A673 (cell line): ENCODE measurements around the gene FGD6. TPM values are rescaled to one million over a fixed set of nuclear protein-coding genes. Genes with fewer than 3 reads are reported as not detected.
"Not testable (repeated sequence)": the region's sequence is repeated elsewhere in the genome, so short reads cannot be mapped to it uniquely, and the experiment has no call there.

Experiments used
- BruUV-seq: library from RNA; stranded (reverse); fragments of 400-500 nt; replicated peaks from 2 replicates; lab custom pipeline; 2021; lab: Mats Ljungman, UMichigan
- CTCF ChIA-PET: fragments of 300-600 bp; sonication (Branson Sonifier 250); formaldehyde crosslinking; loops from one replicate; lab custom pipeline; 2022; ENCODE audit warnings: antibody characterized with exemption; lab: Charles Lee
- POLR2A ChIA-PET: fragments of 300-600 bp; sonication (Branson Sonifier 250); formaldehyde crosslinking; loops from one replicate; lab custom pipeline; 2022; ENCODE audit warnings: antibody characterized with exemption; ENCODE audit not compliant: low non-redundant PET; lab: Charles Lee
- DNase-seq: peaks from one replicate; pipeline ENCODE4 v3.0.0-alpha.2; 2015; ENCODE audit warnings: low spot score
- H3K27ac ChIP-seq: fragments of 200-600 bp; sonication (generic); 2 replicates; pipeline ENCODE4 v1.5.1; 2016; ENCODE audit warnings: mixed run types, low read depth, mild to moderate bottlenecking, mixed read lengths, antibody characterized with exemption, low read length; ENCODE audit not compliant: poor library complexity, severe bottlenecking
- H3K27me3 ChIP-seq: fragments of 200-600 bp; sonication (generic); replicated peaks from 2 replicates; pipeline ENCODE4 v1.6.1; 2017; ENCODE audit warnings: mixed run types, low read depth, mild to moderate bottlenecking, mixed read lengths, antibody characterized with exemption, low read length; ENCODE audit not compliant: insufficient read depth, poor library complexity
- H3K36me3 ChIP-seq: fragments of 200-600 bp; sonication (generic); 2 replicates; pipeline ENCODE4 v1.6.1; 2016; ENCODE audit warnings: mixed run types, mild to moderate bottlenecking, mixed read lengths, antibody characterized with exemption, low read length; ENCODE audit not compliant: insufficient read depth, poor library complexity, severe bottlenecking
- H3K4me1 ChIP-seq: fragments of 200-600 bp; sonication (generic); 2 replicates; pipeline ENCODE4 v1.6.1; 2017; ENCODE audit warnings: mixed run types, mild to moderate bottlenecking, mixed read lengths, antibody characterized with exemption, low read length; ENCODE audit not compliant: insufficient read depth, poor library complexity, severe bottlenecking
- H3K4me3 ChIP-seq: fragments of 200-600 bp; sonication (generic); 2 replicates; pipeline ENCODE4 v1.5.1; 2016; ENCODE audit warnings: low read depth, mixed run types, mild to moderate bottlenecking, mixed read lengths, low read length; ENCODE audit not compliant: poor library complexity, severe bottlenecking
- H3K9me3 ChIP-seq: fragments of 200-600 bp; sonication (generic); 2 replicates; pipeline ENCODE4 v1.6.1; 2016; ENCODE audit warnings: mixed run types, low read depth, mild to moderate bottlenecking, mixed read lengths, antibody characterized with exemption, low read length; ENCODE audit not compliant: poor library complexity, severe bottlenecking
- EZH2 ChIP-seq: fragments of 200-600 bp; sonication (generic); IDR thresholded peaks from 2 replicates; pipeline ENCODE4 v1.6.1; 2017; ENCODE audit warnings: borderline replicate concordance, low read depth, mild to moderate bottlenecking, mixed read lengths, antibody characterized with exemption, low read length; ENCODE audit not compliant: poor library complexity, severe bottlenecking
- intact Hi-C: fragments of 100-400 bp; cut with micrococcal nuclease; formaldehyde crosslinking; loops from one replicate; pipeline ENCODE4 v1.10.0; 2022; ENCODE audit not compliant: unreplicated experiment
- total RNA-seq: library from RNA; stranded (reverse); gene quantifications from 2 replicates; pipeline ENCODE4 v1.2.3, GENCODE V29; 2021
- TF ChIP-seq, protein P1 (sequence below): fragments of 300-800, 200-600 bp; sonication (generic); conservative IDR thresholded peaks from 2 replicates; pipeline ENCODE4 v1.5.1; 2017; ENCODE audit warnings: low read depth, mild to moderate bottlenecking, antibody characterized with exemption, low read length, moderate library complexity, mixed read lengths

The FGD6 gene
- total RNA-seq, 1 experiment from 2014 or later = 11.7 TPM

DNA sequence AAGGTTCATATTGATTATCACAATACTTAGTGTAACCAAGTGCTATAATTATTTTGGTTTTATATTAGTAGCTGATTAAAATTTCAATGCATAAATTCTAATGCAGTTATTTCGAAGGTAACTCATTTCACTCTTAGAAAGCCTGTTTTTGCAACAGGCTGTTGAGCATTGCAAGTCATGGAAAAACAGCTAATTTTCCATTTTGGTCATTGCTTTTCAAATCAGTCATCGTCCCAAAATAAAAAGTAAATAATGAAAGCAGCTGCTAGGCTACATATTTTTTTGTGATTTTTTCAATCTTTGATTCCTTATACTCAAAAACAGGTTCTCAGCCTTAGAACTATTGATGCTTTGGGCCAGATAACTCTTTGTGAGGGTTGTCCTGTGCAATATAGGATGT is 23.3 kb upstream of the FGD6 start:
- no peak for DNase-seq
- no peaks in the 10 kb centered on the region for H3K9me3 ChIP-seq
- no TSS peak for BruUV-seq
- H3K4me1 ChIP-seq = no peaks in the 10 kb centered on the region
- TF ChIP-seq EZH2 = no peak
- TF ChIP-seq, protein P1, sequence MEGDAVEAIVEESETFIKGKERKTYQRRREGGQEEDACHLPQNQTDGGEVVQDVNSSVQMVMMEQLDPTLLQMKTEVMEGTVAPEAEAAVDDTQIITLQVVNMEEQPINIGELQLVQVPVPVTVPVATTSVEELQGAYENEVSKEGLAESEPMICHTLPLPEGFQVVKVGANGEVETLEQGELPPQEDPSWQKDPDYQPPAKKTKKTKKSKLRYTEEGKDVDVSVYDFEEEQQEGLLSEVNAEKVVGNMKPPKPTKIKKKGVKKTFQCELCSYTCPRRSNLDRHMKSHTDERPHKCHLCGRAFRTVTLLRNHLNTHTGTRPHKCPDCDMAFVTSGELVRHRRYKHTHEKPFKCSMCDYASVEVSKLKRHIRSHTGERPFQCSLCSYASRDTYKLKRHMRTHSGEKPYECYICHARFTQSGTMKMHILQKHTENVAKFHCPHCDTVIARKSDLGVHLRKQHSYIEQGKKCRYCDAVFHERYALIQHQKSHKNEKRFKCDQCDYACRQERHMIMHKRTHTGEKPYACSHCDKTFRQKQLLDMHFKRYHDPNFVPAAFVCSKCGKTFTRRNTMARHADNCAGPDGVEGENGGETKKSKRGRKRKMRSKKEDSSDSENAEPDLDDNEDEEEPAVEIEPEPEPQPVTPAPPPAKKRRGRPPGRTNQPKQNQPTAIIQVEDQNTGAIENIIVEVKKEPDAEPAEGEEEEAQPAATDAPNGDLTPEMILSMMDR = no peak
- H3K27ac ChIP-seq = no peak overlapping the region
- CTCF ChIA-PET = no interaction called here
- no peak overlapping the region for H3K4me3 ChIP-seq
- POLR2A ChIA-PET = no interaction called here
- intact Hi-C loops = no loop called here
- peaks cover 17% of the 10 kb centered on the region for H3K36me3 ChIP-seq
- no peaks in the 10 kb centered on the region for H3K27me3 ChIP-seq

DNA sequence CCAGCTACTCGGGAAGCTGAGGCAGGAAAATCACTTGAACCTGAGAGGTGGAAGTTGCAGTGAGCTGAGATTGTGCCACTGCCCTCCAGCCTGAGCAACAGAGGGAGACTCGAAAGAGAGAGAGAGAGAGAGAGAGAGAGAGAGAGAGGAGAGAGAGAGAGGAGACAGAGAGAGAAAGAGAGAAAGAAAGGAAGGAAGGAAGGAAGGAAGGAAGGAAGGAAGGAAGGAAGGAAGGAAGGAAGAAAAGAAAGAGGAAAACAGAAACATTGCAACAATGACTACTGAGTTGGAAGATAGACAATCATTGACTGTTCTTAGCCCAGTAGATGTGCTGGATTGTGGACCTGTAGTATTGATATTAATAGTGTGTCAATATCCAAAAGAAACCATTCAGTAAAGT is 22.6 kb upstream of the FGD6 start:
- H3K9me3 ChIP-seq, intact Hi-C loops, H3K4me3 ChIP-seq, DNase-seq, BruUV-seq, CTCF ChIA-PET, H3K4me1 ChIP-seq, POLR2A ChIA-PET, H3K27me3 ChIP-seq: not testable (repeated sequence)
- H3K27ac ChIP-seq = peak overlapping the region; percentile 15
- H3K36me3 ChIP-seq = peaks cover 17% of the 10 kb centered on the region

DNA sequence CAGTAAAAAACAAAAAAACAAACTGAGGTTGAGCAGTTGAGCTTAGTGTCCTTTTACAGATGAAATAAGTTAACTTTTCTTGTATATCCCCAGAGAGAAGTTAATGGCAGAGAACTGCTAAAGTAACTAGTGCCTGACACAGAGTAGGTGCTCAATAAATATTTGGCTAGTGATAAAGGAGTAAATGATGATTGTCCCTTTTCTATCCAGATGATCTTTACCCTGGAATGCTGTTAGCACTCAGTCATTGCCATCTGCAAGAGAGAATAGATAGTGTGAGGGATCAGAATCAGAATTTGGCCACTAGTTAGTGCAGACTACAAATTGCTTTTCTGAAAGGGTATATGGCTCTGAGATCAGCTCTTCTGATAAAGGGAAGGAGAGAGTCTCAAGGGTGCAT is 21.9 kb upstream of the FGD6 start:
- Histone ChIP-seq H3K4me3 (no peak overlapping the region), H3K36me3 (peaks cover 17% of the 10 kb centered on the region), H3K27ac (no peak overlapping the region), H3K27me3 (no peaks in the 10 kb centered on the region), H3K4me1 (no peaks in the 10 kb centered on the region), H3K9me3 (no peaks in the 10 kb centered on the region)
- no peak for DNase-seq
- intact Hi-C loops = no loop called here
- BruUV-seq = no TSS peak
- ChIA-PET POLR2A (no interaction called here), CTCF (no interaction called here)
- TF ChIP-seq, protein P1 = no peak
- TF ChIP-seq EZH2 = no peak

DNA sequence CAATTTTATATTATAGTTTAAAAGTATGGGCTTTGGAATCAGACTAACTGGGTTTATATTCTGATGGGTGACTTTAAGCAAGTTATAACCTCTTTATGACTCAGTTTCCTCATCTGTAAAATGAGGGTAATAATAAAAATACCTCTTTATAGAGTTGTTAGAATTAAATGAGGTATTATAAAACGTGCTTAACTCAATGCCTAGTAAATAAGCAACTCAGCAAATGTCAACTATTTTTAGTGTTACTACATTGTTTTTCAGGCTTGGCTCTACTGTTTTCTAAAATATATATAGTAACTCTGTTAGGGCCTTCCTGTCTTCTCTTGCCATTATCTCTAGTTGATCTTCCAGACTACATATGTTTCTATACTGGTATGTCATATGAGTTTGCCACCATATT is 20.9 kb upstream of the FGD6 start:
- Histone ChIP-seq H3K27ac (no peak overlapping the region), H3K4me1 (no peaks in the 10 kb centered on the region), H3K27me3 (no peaks in the 10 kb centered on the region), H3K36me3 (peaks cover 9% of the 10 kb centered on the region), H3K4me3 (no peak overlapping the region), H3K9me3 (no peaks in the 10 kb centered on the region)
- CTCF ChIA-PET = no interaction called here
- TF ChIP-seq, protein P1 = no peak
- no peak for TF ChIP-seq EZH2
- no TSS peak for BruUV-seq
- DNase-seq = no peak
- POLR2A ChIA-PET = no interaction called here
- intact Hi-C loops = no loop called here
